ENCODE measurements around the gene RBM20. TPM values are rescaled to one million over a fixed set of nuclear protein-coding genes. Genes with fewer than 3 reads are reported as not detected.

Gene RBM20
- total and polyA plus RNA-seq, 8 donors, result under 0.01 to 6.2 (median 0.59) TPM; not detected in 2

- Histone ChIP-seq H3K27me3 (peaks cover 0 to 4% (median 4%) of the 10 kb centered on the region in 3 donors), H3K27ac (no peak overlapping the region), H3K4me1 (no peaks in the 10 kb centered on the region), H3K4me3 (no peak overlapping the region), H3K36me3 (no peaks in the 10 kb centered on the region), H3K9me3 (no peaks in the 10 kb centered on the region)
- DNase-seq, result no peak
- intact Hi-C loops (cut with DNase I; ENCODE audit: low total_unique reads), result no loop called here
- 65 to 76% (median 69%) methylated on average over 7 to 8 of the region's 8 CpGs for WGBS, 5 donors
- TF ChIP-seq POLR2AphosphoS5 (IDR thresholded peaks at IDR 0.05) (no peak), CTCF (IDR thresholded peaks at IDR 0.05) (no peak), EP300 (IDR thresholded peaks at IDR 0.05) (no peak), POLR2A (IDR thresholded peaks at IDR 0.05) (no peak)
Measured at GRCh38 chr10:110708776-110709443, 64.8 kb downstream of the RBM20 start.

GRCh38 chr10:110709444-110709828, 65.3 kb downstream of the RBM20 start:
- DNase-seq, result no peak
- Histone ChIP-seq H3K36me3 (no peaks in the 10 kb centered on the region), H3K4me3 (no peak overlapping the region), H3K4me1 (no peaks in the 10 kb centered on the region), H3K9me3 (no peaks in the 10 kb centered on the region), H3K27me3 (peaks cover 0 to 4% (median 4%) of the 10 kb centered on the region in 3 donors), H3K27ac (no peak overlapping the region)
- WGBS, 5 donors, result 81 to 92% (median 90%) methylated on average over 3 of the region's 3 CpGs
- no peak for TF ChIP-seq CTCF (IDR thresholded peaks at IDR 0.05)
- TF ChIP-seq POLR2A (IDR thresholded peaks at IDR 0.05), result no peak
- no peak for TF ChIP-seq POLR2AphosphoS5 (IDR thresholded peaks at IDR 0.05)
- TF ChIP-seq EP300 (IDR thresholded peaks at IDR 0.05), result no peak
- intact Hi-C loops (cut with DNase I; ENCODE audit: low total_unique reads), result no loop called here

GRCh38 chr10:110709964-110710587, 65.9 kb downstream of the RBM20 start:
- Histone ChIP-seq H3K4me3 (no peak overlapping the region), H3K4me1 (no peaks in the 10 kb centered on the region), H3K36me3 (no peaks in the 10 kb centered on the region), H3K27me3 (peaks cover 0 to 4% (median 4%) of the 10 kb centered on the region in 3 donors), H3K27ac (no peak overlapping the region), H3K9me3 (no peaks in the 10 kb centered on the region)
- intact Hi-C loops (cut with DNase I; ENCODE audit: low total_unique reads), result no loop called here
- no peak for DNase-seq
- WGBS, 5 donors, result 89 to 93% (median 92%) methylated on average over 10 of the region's 10 CpGs
- no peak for TF ChIP-seq EP300 (IDR thresholded peaks at IDR 0.05)
- TF ChIP-seq CTCF (IDR thresholded peaks at IDR 0.05), result no peak
- TF ChIP-seq POLR2AphosphoS5 (IDR thresholded peaks at IDR 0.05), result no peak
- TF ChIP-seq POLR2A (IDR thresholded peaks at IDR 0.05), result no peak

GRCh38 chr10:110710621-110711020, 66.5 kb downstream of the RBM20 start:
- Histone ChIP-seq H3K27me3 (peaks cover 0 to 4% (median 4%) of the 10 kb centered on the region in 3 donors), H3K9me3 (no peaks in the 10 kb centered on the region), H3K4me3 (no peak overlapping the region), H3K36me3 (no peaks in the 10 kb centered on the region), H3K27ac (no peak overlapping the region), H3K4me1 (no peaks in the 10 kb centered on the region)
- 86 to 96% (median 91%) methylated on average over 1 to 5 of the region's 5 CpGs for WGBS, 5 donors
- no peak for DNase-seq
- intact Hi-C loops (cut with DNase I; ENCODE audit: low total_unique reads), result no loop called here
- TF ChIP-seq EP300 (IDR thresholded peaks at IDR 0.05) (no peak), CTCF (IDR thresholded peaks at IDR 0.05) (no peak), POLR2AphosphoS5 (IDR thresholded peaks at IDR 0.05) (no peak), POLR2A (IDR thresholded peaks at IDR 0.05) (no peak)

All from stomach (tissue), 9 donors.